Suprapubic skin (tissue), 4 donors: ENCODE measurements around the gene MANEA. TPM values are rescaled to one million over a fixed set of nuclear protein-coding genes. Genes with fewer than 3 reads are reported as not detected.

Experiments used
- DNase-seq, 2 donors: peaks; one replicate each; pipeline ENCODE4 v3.0.0-alpha.2; 2019; ENCODE audit warnings: low spot score in 2 of 2
- H3K27ac ChIP-seq: fragments of 200-600 bp; sonication (generic); one replicate; pipeline ENCODE4 v1.5.1; 2019
- H3K27me3 ChIP-seq: fragments of 200-600 bp; sonication (generic); one replicate; pipeline ENCODE4 v1.5.1; 2019
- H3K36me3 ChIP-seq: fragments of 200-600 bp; sonication (generic); one replicate; pipeline ENCODE4 v1.5.1; 2019
- H3K4me1 ChIP-seq: fragments of 200-600 bp; sonication (generic); one replicate; pipeline ENCODE4 v1.5.1; 2019
- H3K4me3 ChIP-seq: fragments of 200-600 bp; sonication (generic); one replicate; pipeline ENCODE4 v1.5.1; 2019; ENCODE audit warnings: mild to moderate bottlenecking
- H3K9me3 ChIP-seq: fragments of 200-600 bp; sonication (generic); one replicate; pipeline ENCODE4 v1.5.1; 2019
- EP300 ChIP-seq: sonication (generic); formaldehyde crosslinking; IDR thresholded peaks from one replicate; pipeline ENCODE4 v1.6.1; 2017; ENCODE audit warnings: antibody characterized with exemption
- POLR2A ChIP-seq, 2 donors: fragments of 450-650 bp; IDR thresholded peaks; one replicate each; pipeline ENCODE4 v1.6.1; 2017; ENCODE audit warnings: antibody characterized with exemption in 2 of 2, mild to moderate bottlenecking in 2 of 2, moderate library complexity in 2 of 2
- POLR2AphosphoS5 ChIP-seq, 3 donors: sonication (generic); formaldehyde crosslinking; IDR thresholded peaks; one replicate each; pipeline ENCODE4 v1.6.1; 2017; ENCODE audit warnings: antibody characterized with exemption in 3 of 3
- WGBS: methylation state at CpG from one replicate; pipeline ENCODE4 v1.1.5; 2018; 5-methylcytosine and 5-hydroxymethylcytosine counted together
- total RNA-seq, 4 donors: library from RNA; depleted of rRNA; stranded (reverse); fragments of >200 nt; gene quantifications; one replicate each; pipeline ENCODE4 v1.1.0, GENCODE V29; 2016
- TF ChIP-seq, protein P1 (sequence below), 2 donors: fragments of 200-600 bp in 1 of 2; fragments of 450-650 bp in 1 of 2; sonication (generic) in 1 of 2; IDR thresholded peaks; one replicate each; pipeline ENCODE4 v1.5.1; 2016 to 2019; ENCODE audit warnings: antibody characterized with exemption in 2 of 2, mild to moderate bottlenecking in 1 of 2, moderate library complexity in 1 of 2

Gene MANEA
- total RNA-seq, 4 donors from 2014 or later: 5.9 to 11.2 (median 9.4) TPM

DNA sequence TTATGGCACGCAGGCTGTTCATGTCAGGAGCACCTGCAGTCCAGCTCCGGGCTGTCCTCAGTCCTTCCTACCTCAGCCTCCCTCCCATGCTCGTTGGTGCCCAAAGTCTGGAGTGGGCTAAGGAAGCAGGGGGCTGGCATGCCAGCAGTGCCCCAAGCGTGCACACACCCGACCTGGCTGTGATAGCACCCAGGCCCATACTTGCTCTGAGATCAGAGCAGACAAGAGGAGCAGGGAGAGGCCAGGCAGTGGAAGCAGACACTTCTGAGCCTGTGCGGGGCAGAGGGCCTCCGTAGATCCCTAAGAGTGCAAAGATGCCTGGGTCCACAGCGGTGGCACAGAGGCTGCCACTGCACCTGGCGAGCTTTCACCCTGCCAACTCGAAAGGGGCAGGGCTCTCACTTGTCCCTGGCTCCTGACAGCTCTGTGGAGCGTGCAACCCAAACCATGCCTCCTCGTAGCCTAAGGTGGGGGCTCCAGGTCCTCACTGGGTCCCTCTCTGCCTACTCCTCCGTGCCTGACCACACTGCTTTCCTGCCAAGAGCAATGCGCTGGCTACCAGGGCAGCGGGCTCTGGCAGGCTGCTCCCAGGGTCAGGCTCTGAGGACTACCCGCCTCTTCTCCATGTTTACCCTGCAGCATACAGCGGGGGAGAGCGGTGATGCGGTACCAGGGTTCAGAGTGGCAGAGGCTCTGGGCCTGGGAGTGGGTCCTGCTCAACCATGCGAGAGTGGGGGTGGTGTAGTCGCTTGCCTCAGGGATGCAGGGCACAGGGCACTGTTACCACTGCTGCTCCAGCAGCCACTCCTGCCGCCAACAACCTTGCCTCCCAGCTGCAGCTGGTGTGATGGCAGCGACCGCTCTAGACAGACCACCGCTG lies 59.5 kb downstream of the MANEA start:
- no peak overlapping the region for H3K4me3 ChIP-seq
- no peak overlapping the region for H3K27ac ChIP-seq
- WGBS: 86% methylated on average over 20 of the region's 25 CpGs
- no peaks in the 10 kb centered on the region for H3K27me3 ChIP-seq
- no peaks in the 10 kb centered on the region for H3K9me3 ChIP-seq
- H3K4me1 ChIP-seq: no peaks in the 10 kb centered on the region
- no peak for DNase-seq
- TF ChIP-seq, protein P1, sequence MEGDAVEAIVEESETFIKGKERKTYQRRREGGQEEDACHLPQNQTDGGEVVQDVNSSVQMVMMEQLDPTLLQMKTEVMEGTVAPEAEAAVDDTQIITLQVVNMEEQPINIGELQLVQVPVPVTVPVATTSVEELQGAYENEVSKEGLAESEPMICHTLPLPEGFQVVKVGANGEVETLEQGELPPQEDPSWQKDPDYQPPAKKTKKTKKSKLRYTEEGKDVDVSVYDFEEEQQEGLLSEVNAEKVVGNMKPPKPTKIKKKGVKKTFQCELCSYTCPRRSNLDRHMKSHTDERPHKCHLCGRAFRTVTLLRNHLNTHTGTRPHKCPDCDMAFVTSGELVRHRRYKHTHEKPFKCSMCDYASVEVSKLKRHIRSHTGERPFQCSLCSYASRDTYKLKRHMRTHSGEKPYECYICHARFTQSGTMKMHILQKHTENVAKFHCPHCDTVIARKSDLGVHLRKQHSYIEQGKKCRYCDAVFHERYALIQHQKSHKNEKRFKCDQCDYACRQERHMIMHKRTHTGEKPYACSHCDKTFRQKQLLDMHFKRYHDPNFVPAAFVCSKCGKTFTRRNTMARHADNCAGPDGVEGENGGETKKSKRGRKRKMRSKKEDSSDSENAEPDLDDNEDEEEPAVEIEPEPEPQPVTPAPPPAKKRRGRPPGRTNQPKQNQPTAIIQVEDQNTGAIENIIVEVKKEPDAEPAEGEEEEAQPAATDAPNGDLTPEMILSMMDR (IDR thresholded peaks at IDR 0.05): no peak
- no peak for TF ChIP-seq POLR2AphosphoS5 (IDR thresholded peaks at IDR 0.05)
- no peak for TF ChIP-seq POLR2A (IDR thresholded peaks at IDR 0.05)
- TF ChIP-seq EP300: no peak
- no peaks in the 10 kb centered on the region for H3K36me3 ChIP-seq

DNA sequence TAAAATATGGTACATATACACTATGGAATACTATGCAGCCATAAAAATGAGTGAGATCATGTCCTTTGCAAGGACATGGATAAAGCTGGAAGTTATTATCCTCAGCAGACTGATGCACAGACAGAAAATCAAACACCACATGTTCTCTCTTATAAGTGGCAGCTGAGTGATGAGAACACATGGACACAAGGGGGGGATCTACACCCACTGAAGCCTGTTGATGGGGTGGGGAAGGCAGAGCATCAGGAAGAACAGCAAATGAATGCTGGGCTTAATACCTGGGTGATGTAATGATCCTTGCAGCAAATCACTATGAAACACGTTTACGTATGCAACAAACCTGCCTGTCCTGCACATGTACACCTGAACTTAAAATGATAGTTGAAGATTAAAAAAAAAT lies 71.3 kb downstream of the MANEA start:
- no peak for DNase-seq
- H3K36me3 ChIP-seq: no peaks in the 10 kb centered on the region
- peaks cover 3% of the 10 kb centered on the region for H3K9me3 ChIP-seq
- 80% methylated on average over 2 of the region's 2 CpGs for WGBS
- H3K4me1 ChIP-seq: no peaks in the 10 kb centered on the region
- H3K27ac ChIP-seq: no peak overlapping the region
- H3K4me3 ChIP-seq: no peak overlapping the region
- no peak for TF ChIP-seq EP300
- TF ChIP-seq POLR2AphosphoS5 (IDR thresholded peaks at IDR 0.05): no peak
- TF ChIP-seq, protein P1 (IDR thresholded peaks at IDR 0.05): no peak
- TF ChIP-seq POLR2A (IDR thresholded peaks at IDR 0.05): no peak
- H3K27me3 ChIP-seq: no peaks in the 10 kb centered on the region

DNA sequence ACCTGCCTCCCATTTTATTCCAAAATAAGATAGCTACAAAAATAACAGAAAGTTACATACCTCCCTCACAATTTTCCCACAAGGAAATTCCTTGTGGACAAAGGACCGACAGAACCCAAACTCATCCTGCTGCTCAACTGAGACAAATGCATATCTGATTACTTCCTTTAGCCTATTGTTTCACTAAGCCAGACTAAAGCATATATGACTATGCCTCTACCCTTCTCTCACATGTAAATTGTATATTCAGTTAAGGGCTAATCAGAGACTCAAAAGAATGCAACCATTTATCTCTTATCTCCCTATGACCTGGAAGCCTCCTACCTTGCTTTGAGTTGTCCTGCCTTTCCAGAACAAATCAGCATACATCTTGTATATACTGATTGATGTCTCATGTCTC lies 72.1 kb downstream of the MANEA start:
- no peak for TF ChIP-seq POLR2AphosphoS5 (IDR thresholded peaks at IDR 0.05)
- no peak for TF ChIP-seq EP300
- TF ChIP-seq POLR2A (IDR thresholded peaks at IDR 0.05): no peak
- TF ChIP-seq, protein P1 (IDR thresholded peaks at IDR 0.05): no peak
- Histone ChIP-seq H3K4me3 (no peak overlapping the region), H3K27ac (no peak overlapping the region), H3K27me3 (no peaks in the 10 kb centered on the region), H3K9me3 (peaks cover 3% of the 10 kb centered on the region), H3K36me3 (no peaks in the 10 kb centered on the region), H3K4me1 (no peaks in the 10 kb centered on the region)
- 73% methylated on average over 1 of the region's 1 CpG for WGBS
- no peak for DNase-seq

DNA sequence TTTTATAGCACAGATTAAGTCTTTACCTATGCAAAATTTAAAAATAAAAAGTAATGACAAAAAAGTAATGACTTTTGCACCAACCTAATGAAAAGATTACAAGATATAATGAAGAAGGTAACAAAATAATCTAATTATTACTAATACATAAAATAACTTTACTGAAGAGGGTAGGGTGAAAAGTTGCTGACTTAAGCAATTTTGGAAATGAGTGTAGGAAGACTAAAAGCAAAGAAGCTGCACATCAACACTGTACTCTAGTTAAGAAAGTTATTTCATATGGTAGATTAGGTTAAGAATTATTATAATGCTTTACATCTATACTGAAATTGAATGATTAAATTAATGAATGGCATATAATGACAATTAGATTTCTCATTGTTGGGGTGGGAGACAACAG lies 76.8 kb downstream of the MANEA start:
- H3K9me3 ChIP-seq: no peaks in the 10 kb centered on the region
- H3K27me3 ChIP-seq: no peaks in the 10 kb centered on the region
- no peak for DNase-seq
- no peaks in the 10 kb centered on the region for H3K36me3 ChIP-seq
- H3K4me3 ChIP-seq: no peak overlapping the region
- H3K27ac ChIP-seq: no peak overlapping the region
- H3K4me1 ChIP-seq: no peaks in the 10 kb centered on the region
- TF ChIP-seq POLR2AphosphoS5 (IDR thresholded peaks at IDR 0.05) (no peak), POLR2A (IDR thresholded peaks at IDR 0.05) (no peak), EP300 (no peak)
- TF ChIP-seq, protein P1 (IDR thresholded peaks at IDR 0.05): no peak

DNA sequence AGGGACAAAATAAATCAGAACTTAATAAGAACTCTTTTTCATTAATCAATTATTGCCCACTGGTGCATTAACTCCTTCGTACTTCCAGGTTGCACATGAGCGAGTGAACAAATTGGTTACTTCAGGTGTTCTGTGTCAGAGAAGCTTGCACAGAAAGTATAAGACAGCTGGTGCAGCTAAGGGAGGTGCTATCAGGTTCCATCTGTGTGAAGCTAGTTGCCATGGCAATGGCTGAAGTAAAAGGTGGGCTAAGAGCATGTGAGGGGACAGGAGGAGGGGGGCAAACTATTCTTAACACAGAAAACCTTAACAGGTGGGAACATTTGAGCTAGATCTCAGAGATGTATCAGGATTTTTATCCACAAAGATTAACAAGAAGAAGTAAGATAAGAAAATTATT lies 81.6 kb downstream of the MANEA start:
- Histone ChIP-seq H3K4me3 (no peak overlapping the region), H3K27me3 (no peaks in the 10 kb centered on the region), H3K27ac (no peak overlapping the region), H3K9me3 (no peaks in the 10 kb centered on the region), H3K4me1 (no peaks in the 10 kb centered on the region), H3K36me3 (no peaks in the 10 kb centered on the region)
- 79% methylated on average over 2 of the region's 2 CpGs for WGBS
- no peak for TF ChIP-seq POLR2A (IDR thresholded peaks at IDR 0.05)
- TF ChIP-seq POLR2AphosphoS5 (IDR thresholded peaks at IDR 0.05): no peak
- TF ChIP-seq, protein P1 (IDR thresholded peaks at IDR 0.05): no peak
- TF ChIP-seq EP300: no peak
- no peak for DNase-seq
